C4-2B (cell line): ENCODE measurements around the gene PLCG2.
"Not testable (repeated sequence)": the region's sequence is repeated elsewhere in the genome, so short reads cannot be mapped to it uniquely, and the experiment has no call there.

Source experiments
- H3K27ac ChIP-seq: fragments of 450-650 bp; 2 replicates; pipeline ENCODE4 v1.5.1; 2017
- CTCF ChIP-seq: fragments of 450-650 bp; conservative IDR thresholded peaks from 2 replicates; pipeline ENCODE4 v1.5.1; 2017; ENCODE audit warnings: mild to moderate bottlenecking
- ZFX ChIP-seq: fragments of 450-650 bp; IDR thresholded peaks from 2 replicates; pipeline ENCODE4 v1.6.1; 2017

PLCG2 gene

GRCh38 chr16:81973737-81974136, 194.6 kb downstream of the PLCG2 start:
- H3K27ac ChIP-seq, result no peak overlapping the region
- TF ChIP-seq CTCF (no peak), ZFX (no peak)

- no peak overlapping the region for H3K27ac ChIP-seq
- TF ChIP-seq ZFX (no peak), CTCF (no peak)
These were observed 196.5 kb downstream of the PLCG2 start for GRCh38 chr16:81975637-81976036.

GRCh38 chr16:81977335-81977942, 198.3 kb downstream of the PLCG2 start:
- H3K27ac ChIP-seq, result not testable (repeated sequence)

- no peak for TF ChIP-seq ZFX
- no peak for TF ChIP-seq CTCF
- no peak overlapping the region for H3K27ac ChIP-seq
These were observed 208.0 kb downstream of the PLCG2 start for GRCh38 chr16:81987121-81987520.

GRCh38 chr16:81987706-81988105, 208.6 kb downstream of the PLCG2 start:
- no peak overlapping the region for H3K27ac ChIP-seq
- TF ChIP-seq ZFX (no peak), CTCF (no peak)

- H3K27ac ChIP-seq, result no peak overlapping the region
- TF ChIP-seq ZFX (no peak), CTCF (no peak)
These were observed 213.8 kb downstream of the PLCG2 start for GRCh38 chr16:81992859-81993258.

GRCh38 chr16:81994485-81994884, 215.4 kb downstream of the PLCG2 start:
- TF ChIP-seq ZFX, result no peak
- peak; percentile 47 for TF ChIP-seq CTCF
- no peak overlapping the region for H3K27ac ChIP-seq

- H3K27ac ChIP-seq, result no peak overlapping the region
These were observed 216.6 kb downstream of the PLCG2 start for GRCh38 chr16:81995651-81996050.

More at GRCh38 chr16:81995651-81996050, 216.6 kb downstream of the PLCG2 start:
- TF ChIP-seq ZFX (no peak), CTCF (no peak)
